Activated gamma-delta T cell treated with anti-CD3 and anti-CD28 coated beads, Interleukin-2, amount 50 U/mL, for 16 hours (primary cell): ENCODE measurements around the gene PGPEP1.
A peak's percentile ranks its signal among the peaks of the same experiment; 100 is the strongest.
"Not testable (repeated sequence)": the region's sequence is repeated elsewhere in the genome, so short reads cannot be mapped to it uniquely, and the experiment has no call there.

Experiments used
- DNase-seq: peaks from one replicate; pipeline ENCODE4 v3.0.0-alpha.2; 2020; ENCODE audit warnings: low read depth

The PGPEP1 gene

DNA sequence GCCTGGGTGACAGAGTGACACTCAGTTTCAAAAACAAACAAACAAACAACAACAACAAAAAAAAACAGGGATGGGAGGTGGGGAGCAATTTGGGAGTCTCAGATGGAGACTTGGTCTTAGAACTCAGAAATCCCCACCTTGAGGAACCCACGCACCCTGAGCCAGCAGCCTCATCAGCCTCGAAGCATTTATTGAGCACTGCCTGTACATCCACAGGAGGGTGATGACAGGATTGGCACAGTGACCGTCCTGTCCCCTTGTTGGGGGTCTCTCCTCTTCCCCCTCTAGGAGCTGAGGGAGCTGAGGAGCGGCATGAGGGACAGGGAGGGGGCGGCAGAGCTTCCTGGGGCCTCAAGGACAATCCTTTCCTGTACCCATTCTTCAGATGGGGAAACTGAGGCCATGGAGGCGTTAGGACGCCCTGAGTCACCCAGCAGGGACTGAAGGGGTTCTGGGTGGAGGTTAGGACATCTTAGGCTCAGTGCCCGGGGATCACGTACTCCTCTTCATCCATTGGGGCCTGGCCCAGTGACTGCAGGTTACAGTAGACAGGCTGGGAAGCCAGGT lies 51.2 kb downstream of the PGPEP1 start:
- DNase-seq, result no peak

DNA sequence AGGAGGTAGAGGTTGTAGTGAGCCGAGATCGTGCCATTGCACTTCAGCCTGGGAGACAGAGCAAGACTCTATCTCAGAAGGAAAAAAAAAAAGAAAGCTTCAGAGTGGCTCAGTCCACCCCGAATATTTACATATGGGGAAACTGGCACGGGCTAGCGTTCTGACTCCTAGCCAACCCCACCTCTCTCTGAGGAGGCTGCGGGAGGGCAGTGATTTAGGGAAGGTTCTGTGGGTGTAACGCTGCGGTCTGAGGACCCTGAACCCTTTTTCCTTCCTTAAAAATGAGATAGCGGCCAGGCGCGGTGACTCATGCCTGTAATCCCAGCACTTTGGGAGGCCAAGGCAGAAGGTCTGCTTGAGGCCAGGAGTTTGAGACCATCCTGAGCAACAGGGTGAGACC lies 52.0 kb downstream of the PGPEP1 start:
- no peak for DNase-seq

DNA sequence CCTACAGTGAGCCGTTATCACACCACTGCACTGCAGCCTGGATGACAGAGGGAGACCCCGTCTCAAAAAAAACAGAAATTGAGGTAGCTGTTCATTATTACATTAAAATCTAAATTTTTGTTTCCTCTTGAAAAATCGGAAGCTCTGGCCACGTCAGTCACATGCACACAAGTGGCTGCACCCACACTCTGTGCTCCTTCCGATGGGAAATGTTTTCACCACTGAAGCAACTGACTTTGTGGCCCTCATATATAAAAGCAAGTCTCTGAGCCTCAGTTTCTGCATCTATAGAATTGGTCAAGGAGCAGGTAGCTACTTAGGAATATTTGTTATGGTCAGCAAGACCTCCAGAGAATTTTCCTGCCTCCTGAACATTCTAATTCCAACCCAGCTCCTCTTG lies 52.5 kb downstream of the PGPEP1 start:
- DNase-seq, result no peak

DNA sequence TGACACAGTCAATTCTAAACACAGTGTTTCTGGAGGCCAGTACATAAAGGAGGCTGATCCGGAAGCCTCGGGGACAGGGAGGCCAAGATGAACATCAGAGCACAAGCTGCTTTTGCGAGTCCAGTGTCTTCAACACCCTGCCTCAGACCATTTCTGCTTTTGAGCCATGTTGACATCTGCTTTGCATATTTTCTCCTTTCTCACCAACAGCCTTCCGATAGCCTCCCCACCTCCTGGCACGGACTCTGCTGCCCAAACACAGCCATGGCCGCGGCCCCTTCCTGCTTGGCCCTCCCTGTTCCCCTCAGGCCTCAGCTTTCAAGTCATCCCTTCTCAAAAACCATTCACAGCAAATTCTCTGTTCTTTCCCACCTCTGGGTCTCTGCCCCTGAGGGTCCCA lies 53.4 kb downstream of the PGPEP1 start:
- no peak for DNase-seq

DNA sequence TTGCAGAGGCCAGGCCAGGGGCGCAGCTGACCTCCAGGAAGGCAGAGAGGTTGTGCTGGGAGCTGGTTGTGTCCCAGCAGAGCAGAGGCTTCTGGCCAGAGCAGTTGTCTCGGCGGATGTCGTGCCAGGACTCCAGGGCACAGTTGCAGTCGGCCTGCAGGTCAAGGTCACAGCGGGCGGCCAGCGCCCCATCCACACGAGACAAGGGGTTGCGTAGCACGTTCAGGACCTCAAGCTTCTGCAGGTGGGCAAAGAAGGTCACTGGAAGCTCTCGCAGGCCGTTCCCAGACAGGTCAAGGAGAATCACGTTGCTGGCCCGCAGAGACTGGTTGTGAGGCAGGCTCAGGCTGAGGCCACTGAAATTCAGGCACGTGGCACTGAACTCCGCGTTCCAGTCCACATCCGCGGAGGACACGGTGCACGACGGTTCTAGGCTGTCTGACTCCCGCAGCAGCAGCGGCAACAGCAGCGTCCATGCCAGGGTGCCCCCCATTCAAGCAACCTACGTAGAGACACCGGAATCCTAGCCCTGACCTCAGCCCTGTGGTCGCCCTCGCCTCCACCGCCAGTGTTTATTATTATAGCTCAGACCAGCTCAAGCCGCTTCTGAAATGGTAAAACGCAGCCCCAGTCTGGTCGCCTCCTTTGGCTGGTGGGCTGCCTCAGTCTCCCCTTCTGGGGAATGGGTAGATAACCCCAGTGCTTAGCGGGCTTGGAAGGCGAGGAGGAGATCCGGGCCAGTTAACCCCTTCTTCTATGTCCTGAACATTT lies 56.3 kb downstream of the PGPEP1 start:
- no peak for DNase-seq

DNA sequence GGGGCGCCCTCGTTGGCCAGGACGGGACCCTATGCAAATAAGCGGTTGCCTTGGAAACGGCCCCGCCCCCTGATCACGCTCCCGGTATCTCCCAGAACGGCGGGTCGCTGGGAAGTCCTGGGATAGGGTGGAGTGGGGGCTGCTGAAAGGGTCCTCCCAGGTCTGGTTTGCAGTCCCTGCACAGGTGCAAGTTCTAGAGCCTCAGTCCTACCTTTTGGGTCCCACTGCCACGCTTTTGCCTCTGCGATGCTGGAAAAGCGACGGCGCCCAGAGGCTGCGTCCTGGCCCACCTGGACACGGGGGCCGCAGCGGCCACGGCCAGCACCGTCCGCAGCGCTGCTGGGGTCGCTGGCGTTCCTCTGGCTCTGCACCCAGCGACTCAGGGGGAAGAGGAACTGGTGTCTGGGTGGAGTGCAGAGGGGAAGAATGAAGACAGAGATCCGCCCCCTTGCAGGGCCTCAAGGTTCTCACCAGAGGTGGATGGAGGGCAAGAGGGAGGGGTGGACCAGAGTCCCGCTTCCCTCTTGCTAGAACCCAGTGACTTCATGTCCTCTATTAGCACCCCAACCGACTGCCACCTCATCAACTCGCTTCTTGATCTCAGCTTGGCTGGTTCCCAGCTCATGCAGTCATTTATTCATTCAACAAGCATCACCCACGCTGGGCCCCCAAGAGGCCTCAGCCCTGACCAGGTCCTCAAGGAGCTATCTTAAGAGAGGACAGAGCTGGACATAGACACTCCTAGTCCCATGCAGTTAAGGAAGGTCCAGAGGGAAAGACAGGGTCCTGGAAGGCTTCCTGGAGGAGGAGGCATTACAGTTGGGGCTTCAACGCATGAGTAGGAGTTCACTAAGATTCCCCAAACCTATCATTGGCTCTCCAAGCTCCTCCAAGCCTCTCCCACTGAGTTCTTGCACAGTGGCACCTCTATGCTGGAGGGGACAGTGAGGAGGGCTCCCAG lies 57.1 kb downstream of the PGPEP1 start, which contains the start of gene LRRC25:
Gene LRRC25 (minus strand): TSS at position 381 of the 961 bp plus-strand sequence. CDS start 659 bp downstream, outside the sequence.
- DNase-seq, result no peak

DNA sequence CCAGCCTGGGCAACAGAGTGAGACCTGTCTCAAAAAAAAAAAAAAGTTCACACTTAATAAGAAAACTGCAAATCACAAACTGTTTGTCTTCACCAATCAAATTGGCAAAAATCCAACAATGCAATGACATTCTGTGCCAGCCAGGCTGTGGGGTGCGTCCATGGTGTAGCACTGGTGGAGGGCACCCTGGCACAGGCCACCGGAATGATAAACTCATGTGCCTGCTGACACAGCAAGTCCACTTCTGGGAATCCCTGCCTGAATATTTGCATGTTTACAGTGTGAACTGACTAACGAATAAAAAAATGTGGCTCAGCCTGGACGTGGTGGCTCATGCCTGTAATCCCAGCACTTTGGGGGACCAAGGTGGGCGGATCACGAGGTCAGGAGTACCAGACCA lies 58.6 kb downstream of the PGPEP1 start:
- no peak for DNase-seq

DNA sequence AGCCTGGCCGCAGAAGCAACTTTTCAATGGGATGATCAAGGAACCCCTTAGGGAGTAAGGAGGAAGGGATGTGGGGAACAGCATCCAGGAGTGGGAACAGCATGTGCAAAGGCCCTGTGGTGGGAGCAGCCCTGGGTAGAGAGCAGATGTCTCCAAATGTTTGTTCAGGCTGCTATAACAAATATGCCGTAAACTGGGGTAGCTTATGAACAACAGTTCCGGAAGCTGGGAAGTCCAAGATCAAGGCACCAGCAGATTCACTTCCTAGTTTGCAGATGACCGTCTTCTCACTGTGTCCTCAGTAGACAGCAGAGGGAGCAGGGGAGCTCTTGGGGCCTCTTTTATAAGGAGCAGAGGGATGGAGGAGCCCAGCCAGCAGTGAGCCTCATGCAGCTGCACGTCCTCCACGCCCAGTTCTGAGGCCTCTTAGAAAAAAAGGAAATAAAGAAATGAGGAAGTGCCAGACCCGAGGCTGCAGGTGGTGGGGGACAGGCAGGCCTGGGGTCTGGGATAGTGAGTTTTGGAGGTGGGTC lies 61.2 kb downstream of the PGPEP1 start:
- no peak for DNase-seq

DNA sequence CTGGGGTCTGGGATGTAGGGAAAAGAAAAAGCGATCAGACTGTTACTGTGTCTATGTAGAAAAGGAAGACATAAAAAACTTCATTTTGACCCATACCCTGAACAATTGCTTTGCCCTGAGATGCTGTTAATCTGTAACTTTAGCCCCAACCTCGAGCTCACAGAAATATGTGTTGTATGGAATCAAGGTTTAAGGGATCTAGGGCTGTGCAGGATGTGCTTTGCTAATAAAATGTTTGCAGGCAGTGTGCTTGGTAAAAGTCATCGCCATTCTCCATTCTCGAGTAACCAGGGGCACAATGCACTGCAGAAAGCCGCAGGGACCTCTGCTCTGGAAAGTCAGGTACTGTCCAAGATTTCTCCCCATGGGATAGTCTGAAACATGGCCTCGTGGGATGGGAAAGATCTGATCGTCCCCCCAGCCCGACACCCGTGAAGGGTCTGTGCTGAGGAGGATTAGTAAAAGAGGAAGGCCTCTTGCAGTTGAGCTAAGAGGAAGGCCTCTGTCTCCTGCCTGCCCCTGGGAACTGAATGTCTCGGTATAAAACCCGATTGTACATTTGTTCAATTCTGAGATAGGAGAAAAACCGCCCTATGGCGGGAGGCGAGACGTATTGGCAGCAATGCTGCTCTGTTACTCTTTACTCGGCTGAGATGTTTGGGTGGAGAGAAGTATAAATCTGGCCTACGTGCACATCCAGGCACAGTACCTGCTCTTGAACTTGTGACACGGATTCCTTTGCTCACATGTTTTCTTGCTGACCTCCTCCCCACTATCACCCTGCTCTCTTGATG lies 62.3 kb downstream of the PGPEP1 start:
- DNase-seq, result not testable (repeated sequence)

DNA sequence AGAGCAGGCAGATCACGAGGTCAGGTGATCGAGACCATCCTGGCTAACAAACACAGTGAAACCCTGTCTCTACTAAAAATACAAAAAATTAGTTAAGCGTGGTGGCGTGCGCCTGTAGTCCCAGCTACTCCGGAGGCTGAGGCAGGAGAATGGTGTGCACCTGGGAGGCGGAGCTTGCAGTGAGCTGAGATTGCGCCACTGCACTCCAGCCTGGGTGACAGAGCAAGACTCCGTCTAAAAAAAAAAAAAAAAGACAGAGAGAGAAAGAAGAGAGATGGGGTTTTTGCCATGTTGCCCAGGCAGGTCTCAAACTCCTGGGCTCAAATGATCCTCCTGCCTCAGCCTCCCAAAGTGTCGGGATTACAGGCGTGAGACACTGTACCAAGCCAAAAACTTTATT lies 65.4 kb downstream of the PGPEP1 start:
- not testable (repeated sequence) for DNase-seq

DNA sequence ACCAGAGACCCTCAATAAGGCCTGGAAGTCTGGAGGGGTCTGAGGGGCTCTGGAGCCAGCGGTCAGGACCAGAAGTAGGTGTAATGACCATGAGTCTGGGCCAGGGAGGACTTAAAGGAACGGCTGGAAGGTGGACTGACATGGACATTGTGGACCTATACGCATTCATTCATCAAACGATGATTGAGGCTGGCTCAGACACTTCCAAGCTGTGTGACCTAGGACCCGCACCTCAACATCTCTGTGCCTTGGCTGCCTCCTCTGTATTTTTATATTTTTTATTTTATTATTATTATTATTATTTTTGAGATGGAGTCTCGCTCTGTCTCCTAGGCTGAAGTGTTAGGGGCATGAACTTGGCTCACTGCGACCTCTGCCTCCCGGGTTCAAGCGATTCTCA lies 66.4 kb downstream of the PGPEP1 start:
- DNase-seq, result no peak

DNA sequence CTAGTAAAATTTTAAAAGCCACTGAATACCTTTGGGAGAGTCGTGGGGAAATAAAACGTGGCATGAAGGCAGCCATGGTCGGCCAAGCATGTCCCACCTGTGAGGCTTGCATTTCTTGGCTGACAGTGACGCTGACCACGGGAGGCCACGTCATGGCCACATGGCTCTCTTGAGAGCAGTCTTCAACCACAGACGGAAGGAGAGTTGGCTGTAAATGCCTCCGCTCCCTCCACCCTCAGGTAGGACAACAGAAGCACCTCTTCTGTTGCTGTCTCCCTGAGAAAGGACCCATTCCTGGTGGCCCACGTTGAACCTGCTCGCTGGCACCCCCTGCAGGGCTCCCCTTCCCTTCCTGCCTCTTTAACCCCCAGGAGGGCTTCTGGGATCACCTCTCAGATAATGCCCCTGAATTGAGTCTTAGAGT lies 67.7 kb downstream of the PGPEP1 start:
- no peak for DNase-seq

DNA sequence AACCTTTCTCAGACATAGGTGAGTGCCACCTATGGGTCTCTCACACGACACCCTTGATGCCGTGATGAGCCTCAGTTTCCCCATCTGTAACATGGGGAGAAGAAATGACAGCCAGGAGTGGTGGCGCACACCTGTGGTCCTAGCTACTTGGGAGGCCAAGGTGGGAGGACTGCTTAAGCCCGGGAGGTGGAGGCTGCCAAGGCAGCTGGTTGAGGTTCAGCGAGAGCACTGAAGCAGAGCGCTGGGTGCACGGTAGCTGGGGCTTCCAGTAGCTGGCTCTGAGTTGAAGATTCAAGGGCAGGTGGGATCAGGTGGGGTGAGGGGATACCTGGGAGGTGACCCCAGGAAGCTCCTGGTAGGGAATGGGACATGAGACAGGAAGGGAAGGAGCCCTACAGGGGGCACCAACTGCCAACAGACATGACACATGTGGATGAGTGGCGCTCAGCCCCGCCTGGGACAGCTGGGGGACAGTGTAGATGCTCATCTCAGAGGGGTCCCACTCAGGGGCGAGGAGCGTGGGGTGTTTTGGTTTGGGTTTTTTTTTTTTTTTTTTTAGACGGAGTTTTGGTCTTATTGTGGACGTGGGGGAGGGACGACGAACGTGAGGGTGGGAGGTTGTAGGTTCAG lies 72.3 kb downstream of the PGPEP1 start:
- DNase-seq, result no peak

DNA sequence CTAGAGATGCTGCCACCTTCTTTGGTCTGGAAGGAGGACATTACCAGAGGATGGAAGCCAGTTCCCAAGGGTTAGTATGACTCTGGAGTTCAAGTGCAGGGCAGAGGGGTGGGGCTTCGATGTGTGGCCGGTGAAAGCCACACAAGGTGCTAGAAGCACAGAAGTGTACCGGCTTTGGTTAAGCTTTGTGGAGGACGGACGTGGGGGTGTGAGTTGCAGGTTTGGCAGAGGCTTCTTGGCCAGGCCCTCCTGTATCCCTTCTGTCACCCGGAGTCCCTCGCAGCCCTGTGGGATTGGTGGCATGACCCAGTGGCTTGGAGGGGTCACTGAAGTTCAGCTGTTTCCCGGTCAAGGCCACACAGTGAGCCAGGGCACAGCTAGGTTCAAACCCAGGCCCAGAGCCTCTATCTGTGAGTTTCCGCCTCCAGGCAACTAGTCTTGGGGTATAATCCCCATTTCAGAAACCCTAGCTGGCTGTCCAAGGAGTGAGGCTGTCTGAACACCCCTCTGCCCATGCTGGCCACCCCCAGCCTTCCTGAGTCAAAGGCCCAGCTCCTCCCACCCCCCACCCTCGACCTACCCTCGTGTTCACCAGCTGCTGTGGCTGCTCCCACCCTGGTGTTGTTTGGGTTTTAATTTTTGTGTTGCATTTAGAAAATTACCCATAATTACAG lies 74.2 kb downstream of the PGPEP1 start:
- no peak for DNase-seq

DNA sequence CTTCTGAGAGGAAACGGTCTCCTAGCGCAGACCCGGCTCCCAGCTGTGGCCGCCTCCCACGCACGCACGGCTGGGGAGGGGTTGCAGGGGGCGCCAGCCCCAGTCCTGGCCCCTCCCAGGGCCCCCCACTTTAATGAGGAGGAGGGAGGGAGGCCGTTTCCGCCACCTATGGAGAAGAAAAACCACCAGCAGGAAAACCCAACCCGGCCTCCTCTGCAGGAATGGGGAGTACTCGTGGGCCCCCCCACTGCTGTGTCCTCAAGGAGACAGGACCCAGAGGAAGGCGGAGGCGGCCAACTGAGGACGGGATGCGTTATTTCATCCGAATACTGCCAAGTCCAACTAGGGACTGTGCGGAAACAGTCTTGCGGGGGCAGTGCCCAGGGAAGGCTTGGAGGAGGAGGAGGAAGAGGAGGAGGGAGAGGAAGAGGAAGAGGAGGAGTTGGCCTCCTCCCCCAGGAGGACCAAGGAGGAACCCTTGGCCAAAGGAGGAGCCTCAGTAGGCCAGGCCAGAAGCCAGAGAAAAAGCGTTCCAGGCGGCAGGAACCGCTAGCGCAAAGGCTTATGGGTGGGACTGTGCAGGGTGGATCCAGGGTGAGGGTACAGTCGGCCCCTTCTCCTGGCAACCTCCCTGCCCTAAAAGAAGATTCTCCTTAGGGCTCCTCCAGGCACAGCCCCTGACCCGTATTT lies 74.9 kb downstream of the PGPEP1 start:
- DNase-seq, result no peak

DNA sequence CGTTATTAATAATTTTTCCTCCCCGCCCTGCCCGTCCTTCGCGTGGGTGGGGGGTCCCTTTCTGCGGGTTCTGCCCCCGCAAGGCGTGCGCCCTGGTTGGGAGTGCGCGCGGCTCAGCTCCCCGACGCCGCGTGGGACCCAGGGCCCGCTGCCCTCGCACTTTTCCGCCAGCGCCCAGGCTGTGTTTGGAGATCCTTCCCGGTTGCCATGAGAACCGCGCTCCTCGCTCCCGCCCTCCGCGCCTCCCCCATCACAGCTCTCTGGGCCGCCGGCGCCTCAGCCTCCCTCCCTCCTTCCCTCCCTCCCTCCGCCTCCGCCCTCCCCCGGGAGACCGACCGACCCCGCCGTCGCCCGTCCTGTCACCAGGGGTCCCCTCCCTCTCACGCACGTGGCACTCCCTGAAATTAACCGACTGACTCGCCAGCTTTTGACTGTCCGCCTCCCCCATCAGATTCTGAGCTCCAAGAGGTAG lies 76.4 kb downstream of the PGPEP1 start:
- DNase-seq, result peak; percentile 45

DNA sequence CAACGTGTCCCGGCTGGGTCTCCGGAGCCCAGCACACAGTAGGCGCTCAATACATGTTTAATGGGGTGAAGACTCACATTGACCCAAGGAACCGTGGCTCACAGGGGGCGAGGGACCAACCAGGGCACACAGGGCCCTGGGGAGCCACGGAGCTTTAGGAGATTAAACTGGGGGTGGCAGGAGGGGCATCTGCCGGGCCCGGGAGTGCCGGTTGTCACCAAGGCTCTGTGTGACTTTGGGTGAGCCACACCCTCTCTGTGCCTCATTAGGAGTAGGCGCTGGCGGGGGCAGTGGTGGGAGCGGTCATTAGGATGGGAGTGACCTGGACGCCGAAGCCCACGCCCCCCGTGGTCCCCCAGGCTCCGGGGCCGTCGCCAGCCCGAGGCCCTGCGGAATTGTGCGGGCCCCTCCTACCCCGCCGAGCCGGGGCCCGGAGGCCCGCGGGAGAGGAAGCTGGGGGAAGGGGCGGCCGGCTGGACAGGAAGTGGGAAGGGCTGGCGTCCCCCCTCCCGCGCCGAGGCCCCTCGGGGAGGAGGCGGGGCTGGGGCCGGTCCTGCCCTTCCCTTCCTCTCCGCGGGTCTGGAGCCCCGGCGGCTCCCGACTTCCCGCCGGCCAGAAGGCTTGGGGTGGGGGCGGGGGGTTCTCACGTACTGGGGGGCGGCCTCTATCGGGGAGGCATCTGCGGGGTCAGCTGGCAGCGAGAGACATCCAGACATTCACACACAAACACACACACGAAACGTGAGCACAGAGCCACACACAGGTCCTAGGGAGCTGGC lies 77.0 kb downstream of the PGPEP1 start:
- DNase-seq, result no peak

DNA sequence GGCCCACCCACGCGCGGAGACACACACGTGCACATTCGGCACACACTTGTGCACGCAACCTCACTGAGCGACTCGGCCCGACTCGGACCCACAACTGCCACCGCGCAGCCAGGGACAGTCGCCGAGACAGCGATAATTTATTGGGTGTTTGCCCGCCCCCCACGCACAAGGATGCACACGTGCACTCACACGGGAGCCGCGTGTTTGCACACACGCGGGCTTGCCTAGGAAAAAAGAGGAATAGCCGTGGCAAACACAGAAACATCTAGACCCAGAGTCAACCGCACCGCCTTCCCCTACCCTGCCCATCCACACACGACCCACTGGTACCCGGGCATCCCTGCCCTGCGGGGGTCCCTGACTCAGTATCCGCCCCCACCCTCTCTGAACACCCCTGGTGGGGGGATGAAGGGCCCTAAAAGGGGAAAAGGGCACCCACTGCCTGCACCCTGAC lies 77.7 kb downstream of the PGPEP1 start:
- no peak for DNase-seq
